HG03565 (cell line): ENCODE measurements around the gene SSB.
"Not testable (repeated sequence)": the region's sequence is repeated elsewhere in the genome, so short reads cannot be mapped to it uniquely, and the experiment has no call there.

ENCODE experiments used
- ATAC-seq: cut with Tn5 transposase; IDR thresholded peaks from one replicate; pipeline ENCODE4 v1.9.1; 2021; ENCODE audit warnings: mild to moderate bottlenecking, moderate library complexity; ENCODE audit not compliant: unreplicated experiment

Gene SSB

DNA sequence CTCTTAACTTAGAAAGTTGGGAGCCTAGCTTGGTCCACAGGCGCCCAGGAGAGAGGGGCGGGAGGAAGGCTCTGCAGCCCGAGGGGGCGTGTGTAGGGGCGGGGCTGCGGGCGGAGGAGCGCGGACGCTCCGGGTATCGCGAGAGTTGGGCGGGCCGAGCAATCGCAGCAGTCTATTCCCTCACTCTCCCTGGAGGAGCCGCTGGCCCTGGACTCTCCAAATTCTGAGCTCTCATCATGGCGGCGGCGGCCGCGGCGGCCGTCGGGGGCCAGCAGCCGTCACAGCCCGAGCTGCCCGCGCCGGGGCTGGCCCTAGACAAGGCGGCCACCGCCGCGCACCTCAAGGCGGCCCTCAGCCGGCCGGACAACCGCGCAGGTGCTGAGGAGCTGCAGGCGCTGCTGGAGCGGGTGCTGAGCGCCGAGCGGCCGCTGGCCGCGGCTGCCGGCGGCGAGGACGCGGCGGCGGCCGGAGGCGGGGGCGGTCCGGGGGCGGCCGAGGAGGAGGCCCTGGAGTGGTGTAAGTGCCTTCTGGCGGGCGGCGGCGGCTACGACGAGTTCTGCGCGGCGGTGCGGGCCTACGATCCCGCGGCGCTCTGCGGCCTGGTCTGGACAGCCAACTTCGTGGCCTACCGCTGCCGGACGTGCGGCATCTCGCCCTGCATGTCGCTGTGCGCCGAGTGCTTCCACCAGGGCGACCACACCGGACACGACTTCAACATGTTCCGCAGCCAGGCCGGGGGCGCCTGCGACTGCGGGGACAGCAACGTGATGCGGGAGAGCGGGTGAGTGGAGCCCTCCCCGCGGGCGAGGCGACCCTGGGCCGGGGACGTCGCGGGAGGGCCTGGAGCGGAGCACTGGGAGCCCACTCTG is 28.8 kb downstream of the SSB start, which contains the start of gene UBR3:
TSS of gene UBR3 (plus strand) at position 183 of the 869 bp plus-strand sequence. CDS start at position 237, 54 bp downstream.
- ATAC-seq = peak; percentile 64

DNA sequence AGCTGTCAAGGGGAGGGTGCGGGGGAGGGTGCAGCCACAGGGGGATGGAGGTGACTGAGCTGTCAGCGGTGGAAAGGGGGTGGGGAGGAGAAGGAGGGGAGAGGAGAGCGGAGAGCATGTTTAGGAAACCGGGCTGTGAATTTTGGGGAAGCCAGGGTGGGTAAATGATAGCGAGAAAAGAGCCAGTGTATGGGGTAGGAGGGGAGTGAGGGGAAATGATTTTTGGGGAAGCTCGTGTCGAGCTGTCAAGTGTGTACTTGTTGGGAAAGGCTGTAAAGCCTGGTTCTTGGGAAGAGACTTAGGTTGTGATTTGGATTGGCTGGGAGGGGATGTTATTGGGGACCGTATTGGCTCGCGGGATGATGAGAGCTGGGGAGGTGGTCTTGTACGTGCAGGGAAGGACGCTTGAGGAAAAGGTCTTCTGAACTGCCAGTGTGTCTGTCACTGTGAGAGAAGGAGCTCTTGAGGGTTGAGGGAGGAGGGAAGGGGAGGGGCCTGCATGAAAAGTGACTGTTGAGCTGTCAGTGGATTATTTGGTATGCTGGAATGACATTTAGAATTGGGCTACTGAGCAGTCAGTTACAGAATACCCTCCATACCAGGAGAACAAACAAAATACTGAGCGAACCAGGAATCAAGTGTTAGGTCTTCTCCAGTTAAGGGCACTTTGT is 29.6 kb downstream of the SSB start:
- ATAC-seq = no peak

DNA sequence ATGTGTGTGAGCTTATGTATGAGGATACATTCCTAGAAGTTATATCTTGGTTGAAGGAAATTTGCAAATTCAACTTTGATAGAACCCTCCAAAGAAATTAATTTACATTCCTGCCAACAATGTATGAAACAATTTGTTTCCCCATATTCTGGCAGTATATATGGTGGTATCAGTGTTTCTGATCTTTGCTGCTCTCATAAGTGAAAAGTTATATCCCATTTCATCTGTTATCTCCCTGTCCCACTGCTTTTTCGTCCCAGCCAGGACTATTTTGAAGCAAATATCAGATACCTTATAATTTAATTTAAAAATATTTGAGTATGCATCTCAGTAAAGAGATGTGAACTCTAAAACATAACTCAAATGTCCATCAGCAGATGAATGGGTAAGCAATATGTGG is 35.7 kb downstream of the SSB start:
- ATAC-seq = no peak

DNA sequence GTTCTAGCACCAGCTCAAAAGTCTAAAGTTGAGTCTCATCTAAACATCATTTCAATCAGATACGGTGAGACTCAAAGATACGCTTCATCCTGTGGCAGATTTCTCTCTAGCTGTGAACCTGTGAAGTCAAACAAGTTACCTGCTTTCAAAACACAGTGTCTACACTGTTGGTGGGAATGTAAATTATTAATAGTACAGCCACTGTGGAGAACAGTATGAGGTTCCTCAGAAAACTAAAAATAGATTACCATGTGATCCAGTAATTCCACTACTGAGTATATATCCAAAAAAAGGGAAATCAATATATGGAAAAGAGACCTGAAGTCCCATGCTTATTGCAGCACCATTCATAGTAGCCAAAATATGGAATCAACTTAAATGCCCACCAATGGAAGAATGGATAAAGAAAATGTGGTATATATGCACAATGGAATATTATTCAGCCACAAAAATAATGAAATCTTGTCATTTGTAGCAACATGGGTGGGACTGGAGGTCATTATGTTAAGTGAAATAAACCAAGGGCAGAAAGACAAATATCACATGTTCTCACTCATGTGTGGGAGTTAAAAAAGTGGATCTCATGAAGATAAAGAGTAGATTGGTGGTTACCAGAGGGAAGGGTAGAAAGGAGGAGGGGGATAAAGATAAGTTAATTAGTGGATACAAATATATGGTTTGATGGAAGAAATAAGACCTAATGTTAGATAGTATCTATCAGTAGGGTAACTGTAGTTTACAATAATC is 40.2 kb downstream of the SSB start:
- ATAC-seq = no peak

DNA sequence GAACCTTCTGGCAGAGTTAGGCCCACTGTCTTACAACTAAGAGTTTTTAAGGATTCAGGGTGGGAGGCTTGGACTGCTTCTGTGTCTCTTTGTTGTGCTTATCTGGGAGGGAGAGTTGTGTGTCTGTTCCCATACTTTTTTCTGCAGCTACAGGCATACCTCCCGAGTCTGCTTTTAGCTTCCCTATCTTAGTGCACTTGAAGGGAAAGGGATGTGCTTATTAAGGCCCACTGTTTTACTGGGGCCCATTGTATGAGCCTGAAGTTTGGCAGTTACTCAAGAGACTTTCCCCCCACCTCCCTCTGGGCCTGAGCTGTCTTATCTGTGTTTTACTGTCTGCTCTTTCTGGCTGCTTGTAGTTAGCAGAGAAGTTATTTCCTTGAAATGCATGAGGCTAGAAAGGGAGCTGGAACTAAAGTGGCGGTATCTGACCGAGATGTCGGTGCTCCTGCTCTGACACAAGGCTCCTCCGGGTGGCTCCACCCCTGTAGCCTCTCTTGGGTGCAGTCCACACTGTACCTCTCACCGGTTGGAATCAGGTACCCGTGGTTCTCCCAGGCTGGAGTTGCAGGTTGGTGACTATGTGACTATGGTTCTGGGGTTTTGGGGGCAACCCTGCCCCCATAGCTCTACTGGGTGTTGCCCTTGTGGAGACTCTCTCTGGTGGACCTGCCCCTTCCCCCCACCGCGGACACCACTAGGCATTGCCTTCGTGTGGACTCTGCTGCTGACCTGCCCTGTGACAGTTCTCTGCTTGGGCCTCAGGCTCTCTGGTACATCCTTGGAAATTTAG is 41.5 kb downstream of the SSB start:
- ATAC-seq = no peak

- ATAC-seq = no peak
These were observed 42.1 kb downstream of the SSB start for GRCh38 chr2:169840747-169841142.

- ATAC-seq = not testable (repeated sequence)
These were observed 43.0 kb downstream of the SSB start for GRCh38 chr2:169841625-169842024.

- ATAC-seq = no peak
These were observed 46.3 kb downstream of the SSB start for GRCh38 chr2:169845016-169845415.

GRCh38 chr2:169848959-169849693 is 50.5 kb downstream of the SSB start:
- not testable (repeated sequence) for ATAC-seq

DNA sequence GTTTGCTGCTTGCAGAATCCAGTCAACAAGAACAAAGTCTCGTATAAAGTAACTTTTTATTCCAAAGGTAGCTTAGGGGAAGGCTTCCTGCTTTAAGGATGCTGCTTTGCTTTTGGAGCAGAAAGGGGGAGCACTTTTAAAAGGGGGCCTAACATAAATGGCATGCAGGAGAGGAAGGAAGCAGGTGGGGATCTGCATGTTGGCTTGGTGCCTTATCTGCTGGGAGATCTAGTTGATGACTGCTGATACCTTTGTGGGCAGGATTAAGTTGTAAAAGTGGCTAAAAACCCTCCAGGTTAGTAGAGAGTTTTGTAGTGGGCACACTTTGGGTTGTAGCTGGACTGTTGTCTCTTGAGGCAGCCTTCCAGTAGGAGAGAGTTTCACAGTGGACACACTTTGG is 51.0 kb downstream of the SSB start:
- no peak for ATAC-seq

- no peak for ATAC-seq
These were observed 54.5 kb downstream of the SSB start for GRCh38 chr2:169853041-169853668.

- not testable (repeated sequence) for ATAC-seq
These were observed 56.9 kb downstream of the SSB start for GRCh38 chr2:169855281-169856258.

DNA sequence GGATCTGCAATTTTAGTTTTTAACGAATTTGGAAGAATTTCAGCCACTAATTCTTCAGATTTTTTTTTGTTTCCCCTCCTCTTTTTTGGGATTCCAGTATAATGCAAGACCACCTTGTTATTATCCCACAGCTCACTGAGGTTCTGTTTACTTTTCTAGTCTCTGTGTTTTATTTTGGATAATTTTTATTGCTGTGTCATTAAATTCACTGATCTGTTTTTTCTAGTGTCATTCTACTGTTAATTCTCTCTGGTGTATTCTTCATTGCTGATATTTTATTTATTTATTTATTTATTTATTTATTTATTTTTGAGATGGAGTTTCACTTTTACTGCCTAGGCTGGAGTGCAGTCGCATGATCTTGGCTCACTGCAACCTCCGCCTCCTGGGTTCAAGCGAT is 60.8 kb downstream of the SSB start:
- no peak for ATAC-seq

GRCh38 chr2:169860149-169860548 is 61.5 kb downstream of the SSB start:
- ATAC-seq = no peak
